ENCODE measurements around the gene IFITM2.
"Not testable (repeated sequence)": the region's sequence is repeated elsewhere in the genome, so short reads cannot be mapped to it uniquely, and the experiment has no call there.

The IFITM2 gene

DNA sequence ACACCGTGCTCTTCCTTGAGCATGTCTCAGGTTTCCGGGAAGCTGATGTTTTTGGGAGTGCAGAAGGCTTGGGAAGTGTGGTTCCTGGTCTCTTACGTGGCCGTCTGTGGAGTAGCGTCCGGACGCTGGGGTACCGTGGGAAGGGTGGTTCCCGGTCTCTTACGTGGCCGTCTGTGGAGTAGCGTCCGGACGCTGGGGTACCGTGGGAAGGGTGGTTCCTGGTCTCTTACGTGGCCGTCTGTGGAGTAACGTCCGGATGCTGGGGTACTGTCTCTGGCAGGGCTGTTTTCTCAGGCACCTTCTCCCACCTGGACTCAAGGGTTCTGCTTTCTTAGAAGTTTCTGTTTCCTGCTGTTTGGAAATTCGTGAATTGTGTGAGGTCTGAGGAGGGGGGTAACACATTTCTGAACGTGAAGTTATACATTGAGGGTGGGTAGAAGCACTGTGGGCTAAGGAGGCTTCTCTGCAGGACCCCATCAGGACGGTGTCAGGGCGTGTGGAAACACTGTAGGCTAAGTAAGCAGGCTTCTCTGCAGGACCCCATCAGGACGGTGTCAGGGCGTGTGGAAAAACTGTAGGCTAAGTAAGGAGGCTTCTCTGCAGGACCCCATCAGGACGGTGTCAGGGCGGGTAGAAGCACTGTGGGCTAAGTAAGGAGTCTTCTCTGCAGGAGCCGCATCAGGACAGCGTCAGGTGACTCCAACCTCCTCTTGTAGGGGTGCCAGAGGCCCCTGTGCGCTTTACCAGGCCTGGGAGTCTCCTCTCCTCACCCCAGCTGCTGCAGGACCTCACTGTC lies 18.4 kb downstream of the IFITM2 start:
- H3K27ac ChIP-seq, result peak overlapping the region; percentile 77 to 88
- no peak overlapping the region for H3K4me3 ChIP-seq
- DNase-seq (ENCODE audit: low spot score), result peak; percentile 63
- TF ChIP-seq, protein P1, sequence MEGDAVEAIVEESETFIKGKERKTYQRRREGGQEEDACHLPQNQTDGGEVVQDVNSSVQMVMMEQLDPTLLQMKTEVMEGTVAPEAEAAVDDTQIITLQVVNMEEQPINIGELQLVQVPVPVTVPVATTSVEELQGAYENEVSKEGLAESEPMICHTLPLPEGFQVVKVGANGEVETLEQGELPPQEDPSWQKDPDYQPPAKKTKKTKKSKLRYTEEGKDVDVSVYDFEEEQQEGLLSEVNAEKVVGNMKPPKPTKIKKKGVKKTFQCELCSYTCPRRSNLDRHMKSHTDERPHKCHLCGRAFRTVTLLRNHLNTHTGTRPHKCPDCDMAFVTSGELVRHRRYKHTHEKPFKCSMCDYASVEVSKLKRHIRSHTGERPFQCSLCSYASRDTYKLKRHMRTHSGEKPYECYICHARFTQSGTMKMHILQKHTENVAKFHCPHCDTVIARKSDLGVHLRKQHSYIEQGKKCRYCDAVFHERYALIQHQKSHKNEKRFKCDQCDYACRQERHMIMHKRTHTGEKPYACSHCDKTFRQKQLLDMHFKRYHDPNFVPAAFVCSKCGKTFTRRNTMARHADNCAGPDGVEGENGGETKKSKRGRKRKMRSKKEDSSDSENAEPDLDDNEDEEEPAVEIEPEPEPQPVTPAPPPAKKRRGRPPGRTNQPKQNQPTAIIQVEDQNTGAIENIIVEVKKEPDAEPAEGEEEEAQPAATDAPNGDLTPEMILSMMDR (IDR thresholded peaks at IDR 0.05), result no peak

DNA sequence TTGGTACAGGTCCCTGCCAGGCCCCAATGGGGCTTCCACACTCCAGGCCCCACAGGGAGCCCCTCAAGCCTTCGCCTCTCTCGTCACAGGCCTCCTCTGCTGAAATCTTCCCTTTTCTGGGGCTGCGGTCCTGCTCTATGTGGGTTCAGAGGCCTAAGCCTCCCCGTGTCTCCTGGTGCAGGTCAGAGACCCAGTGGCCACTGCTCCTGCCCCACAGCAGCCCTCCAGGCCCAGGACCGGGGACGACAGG lies 18.9 kb downstream of the IFITM2 start:
- peak; percentile 80 for DNase-seq (ENCODE audit: low spot score)
- Histone ChIP-seq H3K27ac (peak overlapping the region; percentile 77 to 88), H3K4me3 (peak overlapping the region; percentile 17)
- TF ChIP-seq, protein P1 (IDR thresholded peaks at IDR 0.05), result no peak

DNA sequence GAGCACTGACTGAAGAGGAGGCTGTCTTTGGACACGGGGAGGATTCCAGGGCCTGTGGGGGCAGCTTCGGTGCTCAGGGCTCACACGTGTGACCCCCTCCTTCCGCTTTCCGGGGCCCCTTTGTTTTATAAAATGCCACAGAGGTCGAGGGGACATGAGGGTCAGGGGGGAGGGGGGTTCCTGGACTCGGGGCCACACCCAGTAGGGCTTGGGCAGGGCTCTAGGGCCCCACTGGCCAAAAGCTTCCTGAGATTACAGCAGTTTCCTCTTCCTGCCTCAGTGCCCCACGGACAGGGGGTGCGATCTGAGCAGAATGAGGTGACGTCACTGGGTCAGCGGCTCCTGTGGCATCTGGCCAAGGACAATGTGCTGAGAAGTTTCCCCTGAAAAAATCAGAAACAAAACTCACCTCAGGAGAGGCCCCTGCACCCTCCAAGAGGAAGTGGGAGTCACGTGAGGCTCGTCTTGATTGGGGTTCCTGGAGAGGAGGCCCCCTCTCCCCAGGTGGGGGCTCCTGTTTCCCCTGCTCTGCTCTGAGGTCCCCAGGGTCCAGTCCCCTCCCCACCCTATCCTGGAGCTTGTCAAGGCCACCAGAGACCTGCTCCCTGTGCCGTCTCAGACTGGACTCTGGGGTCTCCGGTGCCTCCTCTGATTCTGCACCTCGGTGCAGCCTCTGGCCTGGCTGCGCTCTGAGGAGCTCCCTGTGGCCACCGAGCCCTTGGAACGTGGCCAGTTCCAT lies 19.4 kb downstream of the IFITM2 start:
- TF ChIP-seq, protein P1 (IDR thresholded peaks at IDR 0.05), result no peak
- DNase-seq (ENCODE audit: low spot score), result peak; percentile 87
- H3K4me3 ChIP-seq, result peak overlapping the region; percentile 17
- peak overlapping the region; percentile 77 to 88 for H3K27ac ChIP-seq

DNA sequence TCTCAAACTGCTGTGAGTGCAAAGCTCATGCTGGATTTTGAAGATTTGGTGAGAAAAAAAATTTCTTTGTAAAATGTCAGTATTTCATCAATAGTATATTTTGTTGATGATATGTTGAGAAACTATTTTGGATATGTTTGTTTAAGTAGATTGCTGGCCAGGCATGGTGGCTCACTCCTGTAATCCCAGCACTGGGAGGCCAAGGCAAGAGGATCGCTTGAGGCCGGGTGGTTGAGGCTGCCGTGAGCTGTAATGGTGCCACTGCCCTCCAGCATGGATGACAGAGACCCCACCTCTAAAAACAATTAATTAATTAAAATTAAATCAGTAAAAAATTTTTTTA lies 19.9 kb downstream of the IFITM2 start:
- H3K27ac ChIP-seq, result peak overlapping the region; percentile 77 to 88
- peak overlapping the region; percentile 17 for H3K4me3 ChIP-seq
- DNase-seq (ENCODE audit: low spot score), result no peak
- TF ChIP-seq, protein P1 (IDR thresholded peaks at IDR 0.05), result no peak

DNA sequence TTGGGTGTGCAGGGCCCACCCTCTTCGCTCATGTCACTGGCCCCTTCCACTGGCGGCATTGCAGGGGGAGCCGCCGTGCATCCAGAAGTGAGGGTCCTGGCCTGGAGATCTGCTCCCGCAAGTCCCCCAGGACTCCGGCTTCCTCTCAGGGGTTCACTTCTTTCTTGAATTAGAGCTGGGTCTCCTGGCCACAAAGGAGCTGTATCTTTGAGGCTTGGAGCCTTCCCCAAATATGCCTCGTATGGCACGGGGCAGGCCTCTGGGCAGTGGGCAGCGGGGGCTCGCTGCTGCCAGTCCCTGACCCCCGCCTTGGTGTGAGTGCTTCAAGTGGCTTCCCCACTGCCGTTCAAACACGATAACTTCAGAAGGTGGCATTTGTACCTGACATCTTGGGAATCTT lies 20.4 kb downstream of the IFITM2 start:
- Histone ChIP-seq H3K4me3 (no peak overlapping the region), H3K27ac (no peak overlapping the region)
- peak; percentile 70 for DNase-seq (ENCODE audit: low spot score)
- TF ChIP-seq, protein P1 (IDR thresholded peaks at IDR 0.05), result no peak

DNA sequence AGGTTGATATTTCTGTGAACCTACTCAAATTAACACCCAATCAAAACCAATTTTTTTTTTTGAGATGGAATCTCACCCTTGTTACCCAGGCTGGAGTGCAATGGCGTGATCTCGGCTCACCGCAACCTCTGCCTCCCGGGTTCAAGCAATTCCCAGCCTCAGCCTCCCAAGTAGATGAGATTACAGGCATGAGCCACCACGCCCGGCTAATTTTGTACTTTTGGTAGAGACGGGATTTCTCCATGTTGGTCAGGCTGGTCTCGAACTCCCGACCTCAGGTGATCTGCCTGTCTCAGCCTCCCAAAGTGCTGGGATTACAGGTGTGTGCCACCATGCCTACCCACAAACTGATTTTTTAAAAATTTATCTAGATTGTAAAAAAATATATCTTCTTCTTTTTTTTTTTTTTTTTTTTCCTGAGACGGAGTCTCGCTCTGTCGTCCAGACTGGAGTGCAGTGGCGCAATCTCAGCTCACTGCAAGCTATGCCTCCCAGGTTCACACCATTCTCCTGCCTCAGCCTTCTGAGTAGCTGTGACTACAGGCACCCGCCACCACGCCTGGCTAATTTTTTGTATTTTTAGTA lies 21.0 kb downstream of the IFITM2 start:
- peak; percentile 8 for DNase-seq (ENCODE audit: low spot score)
- H3K27ac ChIP-seq, H3K4me3 ChIP-seq: not testable (repeated sequence)

DNA sequence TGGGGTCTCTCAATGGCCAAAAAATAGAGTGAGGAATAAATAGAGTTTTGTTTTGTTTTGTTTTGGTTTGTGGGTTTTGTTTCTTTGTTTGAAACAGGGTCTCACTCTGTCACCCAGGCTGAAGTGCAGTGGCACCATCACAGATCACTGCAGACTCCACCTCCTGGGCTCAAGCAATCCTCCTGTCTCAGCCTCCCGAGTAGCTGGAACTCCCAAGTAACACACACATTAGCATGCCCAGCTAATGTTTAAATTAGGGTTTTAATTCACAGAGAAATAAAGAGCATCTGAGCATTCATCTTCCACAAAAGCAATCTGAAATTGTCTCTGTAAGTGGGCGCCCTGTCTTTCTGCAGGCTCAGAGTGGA lies 22.3 kb downstream of the IFITM2 start:
- DNase-seq (ENCODE audit: low spot score), result peak; percentile 28
- TF ChIP-seq, protein P1 (IDR thresholded peaks at IDR 0.05), result no peak
- H3K4me3 ChIP-seq, result no peak overlapping the region

More for the DNA sequence above, 22.3 kb downstream of the IFITM2 start:
- H3K27ac ChIP-seq, result no peak overlapping the region
